ENCODE measurements around the gene NWD2.

Gene NWD2

DNA sequence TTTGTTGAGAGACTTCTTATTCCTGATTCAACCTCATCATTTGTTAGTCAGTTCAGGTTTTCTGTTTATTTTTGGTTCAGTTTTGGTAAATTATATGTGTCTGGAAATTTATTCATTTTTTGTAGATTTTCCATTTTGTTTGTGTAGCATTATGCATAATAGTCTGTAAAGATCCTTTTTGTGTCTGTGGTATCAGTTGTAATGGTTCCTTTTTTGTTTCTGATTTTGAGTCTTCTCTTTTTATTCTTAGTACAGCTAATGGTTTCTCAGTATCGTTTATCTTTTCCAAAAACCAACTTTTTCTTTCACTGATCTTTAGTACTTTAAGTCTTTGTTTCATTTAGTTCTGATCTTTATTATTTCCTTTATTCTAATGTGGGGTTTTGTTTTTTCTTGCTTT, 61.4 kb downstream of the NWD2 start:
- DNase-seq: no peak

DNA sequence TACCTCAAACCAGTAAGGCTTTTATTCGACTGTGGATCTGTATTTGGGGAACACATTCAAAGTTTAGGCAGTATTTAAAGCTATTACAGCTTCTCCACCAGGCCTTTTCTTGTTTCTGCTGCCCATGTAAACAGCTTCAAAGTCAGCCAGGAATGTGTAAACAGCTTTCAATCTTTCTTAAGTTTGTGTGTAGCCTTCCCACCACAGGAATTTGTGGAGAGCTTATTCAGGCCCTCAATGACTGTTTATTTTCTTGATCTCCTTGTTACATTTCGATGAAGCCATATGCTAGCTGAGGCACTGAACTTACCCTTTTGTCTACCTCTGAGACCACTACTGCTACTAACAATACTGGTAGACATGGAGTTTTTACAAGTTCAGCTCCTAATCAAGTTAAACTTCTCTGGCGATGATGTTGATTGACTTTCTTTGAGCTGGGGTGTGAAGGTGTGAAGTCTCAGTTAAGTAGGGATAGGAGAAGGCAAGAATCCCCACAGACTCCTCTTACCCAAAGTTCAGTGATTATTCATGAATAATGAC, 72.6 kb downstream of the NWD2 start:
- no peak for DNase-seq

DNA sequence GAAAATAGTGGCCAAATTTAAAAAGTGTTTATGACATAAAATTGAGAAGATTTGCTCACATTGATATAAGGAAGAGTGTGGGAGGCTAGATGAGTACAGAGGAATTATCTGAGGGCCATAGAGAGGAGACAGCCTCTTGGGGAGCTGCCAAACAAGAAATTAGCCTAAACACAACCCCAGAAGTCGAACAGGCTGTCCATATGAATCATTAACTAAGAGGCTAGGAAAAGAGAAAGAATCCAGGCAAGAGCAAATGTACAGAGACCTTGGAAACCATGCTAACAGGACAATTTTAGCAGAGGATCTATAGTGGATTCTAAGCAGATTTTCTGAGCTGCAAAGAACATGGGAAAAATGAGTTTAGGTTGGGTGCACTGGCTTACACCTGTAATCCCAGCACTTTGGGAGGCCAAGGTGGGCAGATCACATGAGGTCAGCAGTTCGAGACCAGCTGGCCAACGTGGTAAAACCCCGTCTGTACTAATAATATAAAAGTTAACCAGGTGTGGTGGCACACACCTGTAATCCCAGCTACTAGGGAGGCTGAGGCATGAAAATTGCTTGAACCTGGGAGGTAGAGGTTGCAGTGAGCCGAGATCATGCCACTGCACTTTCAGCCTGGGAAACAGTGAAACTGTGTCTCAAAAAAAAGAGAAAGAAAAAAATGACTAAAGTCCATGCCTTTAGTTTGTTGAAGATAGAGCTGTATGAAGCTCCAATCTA, 76.1 kb downstream of the NWD2 start:
- DNase-seq: no peak

DNA sequence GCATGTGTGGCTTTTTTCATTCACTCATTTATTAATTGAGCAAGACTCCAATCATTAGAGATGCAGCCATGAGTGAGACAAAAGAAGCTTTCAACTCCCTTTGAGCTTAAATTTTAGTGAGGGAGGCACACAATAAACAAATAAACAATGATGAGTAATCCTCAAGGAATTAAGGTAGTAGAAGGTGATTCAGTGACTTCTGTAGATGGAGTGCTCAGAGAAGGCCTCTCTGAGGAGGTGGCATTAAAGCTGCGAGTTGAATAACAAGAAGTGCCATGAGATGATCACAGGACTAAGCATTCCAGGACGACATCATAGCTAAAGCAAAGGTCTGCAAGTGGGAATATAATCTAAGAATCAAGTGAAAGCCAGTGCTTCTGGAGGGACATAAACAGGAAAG, 77.6 kb downstream of the NWD2 start:
- no peak for DNase-seq

DNA sequence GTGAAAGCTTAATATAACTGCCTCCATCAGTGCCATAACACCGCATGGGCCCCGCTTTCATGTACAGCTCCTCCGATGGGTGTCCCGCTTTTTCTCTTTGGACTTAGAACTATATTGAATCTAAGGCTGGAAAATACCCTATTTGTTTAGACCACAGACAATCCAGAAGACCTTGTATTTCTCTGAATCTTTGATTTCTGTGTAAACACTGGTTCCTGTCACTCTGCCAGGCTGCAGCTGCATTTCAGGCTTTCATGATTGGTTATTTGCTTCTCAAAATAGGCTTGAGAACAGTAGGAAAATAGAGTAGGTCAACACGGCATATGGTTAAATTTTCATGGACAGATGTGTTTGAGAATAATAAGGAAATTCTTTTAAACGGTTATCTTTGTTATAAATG, 80.0 kb downstream of the NWD2 start:
- DNase-seq: no peak

DNA sequence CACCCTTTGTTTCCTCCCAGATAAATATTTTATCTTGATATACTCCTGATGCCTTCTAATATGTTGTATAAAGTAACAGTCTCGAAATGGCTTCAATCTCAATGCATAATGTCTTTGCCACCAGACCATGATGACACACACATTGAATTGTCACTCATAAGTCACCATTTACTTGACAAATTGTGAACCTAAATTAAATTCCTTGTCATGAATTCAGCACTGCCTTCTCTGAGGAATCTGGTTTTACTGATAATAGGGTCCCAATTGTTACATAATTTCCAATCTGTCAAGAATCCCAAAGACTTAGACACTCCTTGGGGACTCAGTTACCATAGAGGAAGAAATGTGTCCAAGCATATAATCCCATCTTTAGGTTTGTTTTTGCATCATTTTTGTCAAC, 82.3 kb downstream of the NWD2 start:
- DNase-seq: no peak

DNA sequence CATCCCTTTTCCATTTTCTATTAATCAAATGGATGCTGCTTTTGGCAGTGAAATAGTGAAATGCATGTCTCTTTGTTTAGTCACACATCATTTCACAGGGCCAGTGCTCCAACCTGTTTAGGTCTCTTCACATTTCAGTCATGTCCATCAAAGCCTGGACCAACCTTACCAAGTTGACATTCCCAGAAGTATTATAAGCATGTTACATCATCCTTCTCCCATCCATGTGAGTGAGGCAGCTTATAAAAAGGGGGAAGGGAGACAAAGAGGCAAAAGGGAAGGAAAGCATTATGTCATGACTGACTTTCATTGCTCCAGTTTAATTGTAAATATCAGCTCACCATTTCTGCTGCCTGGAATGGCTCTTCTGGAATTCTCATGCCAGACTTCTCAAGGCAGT, 94.4 kb downstream of the NWD2 start:
- no peak for DNase-seq

DNA sequence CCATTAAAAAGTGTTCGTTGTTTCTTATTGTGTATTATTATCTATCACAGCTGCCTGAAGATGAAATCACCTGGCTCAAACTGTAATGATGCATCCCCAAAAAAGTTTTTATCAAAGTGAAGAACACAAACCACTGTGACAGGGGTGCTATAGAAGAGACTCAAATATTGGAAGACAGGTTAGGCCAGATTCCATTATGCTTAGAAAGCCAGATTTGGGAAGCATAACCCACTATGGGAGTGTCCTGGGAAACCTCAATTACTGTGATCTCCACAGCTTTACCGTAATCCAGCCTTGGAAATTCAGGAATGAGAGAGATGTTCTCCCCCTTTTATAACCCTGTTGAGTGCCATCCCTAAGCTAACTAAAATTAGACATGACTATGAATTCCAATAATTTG, 114.2 kb downstream of the NWD2 start:
- DNase-seq: no peak

DNA sequence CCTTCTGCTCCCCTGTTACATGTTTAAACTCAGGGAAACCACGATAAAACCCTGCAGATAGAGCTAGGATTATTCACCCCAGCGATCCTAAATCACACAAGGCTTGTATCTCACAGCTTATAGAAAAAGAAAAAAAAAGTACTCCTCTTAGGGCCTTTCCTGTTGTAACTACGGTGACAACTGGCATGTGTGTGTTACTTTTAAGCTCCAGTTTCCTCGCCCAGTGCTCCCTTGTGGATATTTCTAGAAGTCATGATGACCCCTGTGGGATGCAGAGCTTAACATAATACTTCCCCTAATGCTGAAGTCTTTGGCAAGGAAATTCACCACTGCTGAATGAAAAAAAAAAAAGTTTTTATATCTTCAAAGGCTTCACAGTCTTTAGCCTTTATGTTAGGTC, 114.7 kb downstream of the NWD2 start:
- DNase-seq: no peak

DNA sequence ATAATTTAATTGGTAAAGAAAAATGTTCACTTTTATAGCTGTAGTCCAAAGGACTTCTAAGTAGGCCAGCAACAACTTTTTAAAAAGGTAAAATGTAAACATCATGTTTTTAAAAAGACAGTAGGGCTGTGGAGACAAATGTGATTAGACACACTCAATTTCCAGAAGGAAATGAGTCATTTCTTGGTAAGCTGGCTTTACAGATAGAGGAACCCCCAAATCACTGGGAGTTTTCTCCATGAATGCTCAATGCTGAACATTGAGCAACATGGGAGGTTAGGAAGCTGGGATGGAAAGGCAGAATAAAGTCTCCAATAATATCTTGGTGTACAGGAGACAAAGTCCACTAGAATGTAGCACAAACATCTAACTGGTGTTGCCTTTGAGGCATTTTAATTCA, 121.3 kb downstream of the NWD2 start:
- no peak for DNase-seq

DNA sequence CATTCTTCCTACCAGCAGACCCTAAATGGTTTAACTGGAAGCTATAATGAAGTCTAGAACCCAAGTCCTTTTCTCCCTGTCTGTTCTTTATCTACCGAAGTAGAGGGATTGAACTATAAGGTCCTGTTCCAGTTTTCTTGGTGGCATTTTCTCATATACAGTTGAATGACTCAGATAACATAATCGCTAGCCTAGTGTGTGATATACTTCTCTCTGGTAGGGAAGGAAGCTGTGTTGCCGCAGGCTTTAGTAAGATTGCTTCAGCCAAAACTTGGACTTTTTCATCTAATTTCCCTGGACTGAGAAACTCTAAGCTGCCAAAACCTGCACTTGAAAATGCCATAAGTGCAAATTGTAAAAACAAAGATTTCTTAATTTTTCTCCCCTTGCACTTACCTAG, 123.4 kb downstream of the NWD2 start:
- no peak for DNase-seq

DNA sequence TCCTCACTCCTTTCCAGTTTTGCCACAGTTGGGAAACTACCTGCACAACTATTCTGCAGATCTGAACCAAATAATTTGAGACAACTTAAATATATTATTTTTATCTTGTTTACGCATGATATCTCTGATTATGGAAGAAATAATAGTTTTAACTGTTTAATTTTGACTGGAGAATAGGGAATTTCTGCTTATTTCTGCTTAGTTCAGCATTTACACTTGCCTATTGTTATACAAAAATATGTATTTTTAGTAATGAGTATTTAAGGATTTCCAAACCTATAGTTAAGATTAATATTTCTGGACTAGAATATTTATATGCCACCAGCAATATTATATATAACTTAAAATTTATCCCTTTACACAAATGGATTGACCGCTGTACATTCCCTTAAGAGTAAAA, 125.5 kb downstream of the NWD2 start:
- no peak for DNase-seq

DNA sequence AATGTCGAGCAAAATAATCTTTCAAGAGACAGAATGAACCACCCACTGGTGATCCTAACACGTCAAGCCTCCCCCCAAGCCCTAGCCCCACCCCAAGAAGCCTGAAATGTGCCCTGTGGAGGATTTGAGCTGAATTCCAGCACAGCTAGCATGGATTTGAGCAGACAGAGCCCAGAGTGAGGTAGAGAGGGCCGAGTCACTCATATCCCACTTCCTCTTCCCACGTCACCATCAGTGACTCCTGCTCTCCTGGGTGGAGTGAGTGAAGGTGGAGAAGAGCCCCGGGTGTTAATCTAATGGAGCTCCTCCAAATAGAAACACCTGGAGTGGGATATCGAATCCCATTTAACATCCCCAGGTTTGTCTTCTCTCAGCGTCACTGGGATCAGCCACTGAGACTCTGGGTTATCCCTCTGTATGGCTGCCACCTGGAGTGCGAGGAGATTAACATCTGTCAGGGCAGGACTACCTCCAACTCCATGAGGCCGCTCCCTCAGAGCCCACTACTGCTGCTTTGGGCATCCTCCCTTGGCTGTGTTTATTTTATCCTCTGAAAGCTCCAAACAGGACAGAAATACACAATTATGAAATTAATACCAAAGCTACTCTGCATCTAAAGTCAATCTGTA, 136.6 kb downstream of the NWD2 start:
- DNase-seq: no peak

DNA sequence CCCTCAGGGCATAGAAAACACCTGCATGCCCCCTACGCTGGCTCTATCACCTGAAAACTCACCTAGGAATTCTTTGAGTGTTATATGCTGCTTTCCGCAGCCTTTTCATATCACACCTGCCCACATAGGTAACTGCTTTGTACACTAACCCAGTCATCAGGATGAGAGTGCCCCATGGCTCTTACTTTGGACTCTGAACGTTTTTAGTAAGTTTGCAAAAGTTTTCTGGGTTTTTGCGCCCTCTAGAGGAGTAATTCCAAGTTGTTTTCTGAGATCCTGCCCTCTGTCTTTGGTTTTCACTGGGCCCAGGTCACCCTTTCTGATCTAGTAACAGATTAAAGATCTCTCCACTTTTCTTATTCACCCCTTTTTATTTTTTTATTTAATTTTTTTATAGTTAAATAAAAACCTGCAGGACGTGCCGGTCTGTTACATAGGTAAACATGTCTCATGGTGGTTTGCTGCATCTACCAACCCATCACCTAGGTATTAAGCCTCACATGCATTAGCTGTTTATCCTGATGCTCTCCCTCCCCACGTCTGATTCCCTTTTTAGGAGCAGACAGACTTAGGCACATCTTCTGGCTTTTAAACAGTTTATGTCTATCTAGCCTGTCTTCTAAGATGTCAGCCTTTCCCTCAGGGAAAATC, 139.2 kb downstream of the NWD2 start:
- DNase-seq: no peak

DNA sequence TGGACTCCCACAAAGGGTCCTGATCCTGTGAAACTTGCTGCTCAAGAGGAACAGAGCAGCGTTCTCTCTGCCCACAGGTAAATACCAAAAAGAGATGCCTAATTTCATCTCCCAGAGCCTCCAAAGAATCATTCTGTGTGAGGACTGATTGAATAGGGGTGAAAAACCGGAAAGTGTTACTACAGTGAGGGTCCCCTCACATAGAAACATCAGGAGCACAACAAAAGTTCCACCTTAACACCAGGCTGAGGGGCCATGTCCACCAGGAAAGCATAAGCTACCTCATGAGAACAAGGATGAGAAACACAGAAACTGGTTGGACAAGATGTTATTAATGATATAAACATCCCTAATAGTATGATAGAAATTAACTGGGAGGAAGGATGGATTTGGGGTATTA, 140.9 kb downstream of the NWD2 start:
- DNase-seq: no peak

DNA sequence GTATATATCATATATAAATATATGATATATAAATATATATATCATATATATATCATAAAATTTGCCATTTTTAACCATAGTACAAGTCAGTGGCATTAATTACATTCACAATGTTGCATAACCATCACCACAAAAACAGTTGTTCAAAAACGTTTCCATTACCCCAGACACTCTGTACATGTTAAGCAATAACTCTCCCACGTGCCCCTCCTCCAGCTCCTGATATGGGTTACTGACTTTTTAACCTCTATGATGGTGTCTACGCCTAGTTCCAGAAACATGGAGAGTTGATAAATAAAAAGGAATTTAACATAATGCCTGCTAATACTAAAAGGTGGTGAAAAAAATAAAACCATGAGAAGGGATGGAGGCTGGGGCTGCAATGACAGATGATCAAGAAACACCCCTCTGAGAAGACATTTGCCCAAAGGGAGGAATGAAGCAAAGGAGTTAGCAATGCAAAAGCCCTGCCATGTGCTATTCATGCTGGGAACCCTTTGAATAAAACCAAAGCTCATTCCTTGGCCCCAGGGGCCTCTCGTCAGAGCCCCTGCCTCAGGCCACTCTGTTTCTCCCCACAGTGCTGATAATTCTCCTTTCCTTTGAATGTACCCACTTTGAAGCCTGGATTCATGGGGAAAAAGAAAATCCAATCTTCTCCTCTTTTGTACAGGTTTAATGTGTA, 144.3 kb downstream of the NWD2 start:
- DNase-seq: no peak

DNA sequence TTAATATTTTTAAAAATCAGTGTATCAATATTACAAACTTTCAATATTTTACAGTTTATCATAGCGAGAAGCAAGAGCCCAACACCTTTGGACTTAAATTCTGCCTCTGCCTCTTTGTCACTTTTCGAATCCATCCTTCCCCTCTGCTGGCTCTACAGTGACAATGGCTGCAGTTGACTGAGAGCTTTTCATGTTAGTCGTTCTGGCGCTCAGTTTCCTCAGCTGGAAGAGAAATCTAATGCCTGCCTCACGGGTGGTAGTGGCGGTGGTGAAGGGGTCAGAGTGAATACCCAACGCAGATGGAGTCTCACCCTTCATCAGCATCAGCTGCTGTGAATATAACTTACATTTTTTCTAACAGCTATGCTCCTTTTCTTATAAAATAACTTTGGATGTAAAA, 144.8 kb downstream of the NWD2 start:
- no peak for DNase-seq

DNA sequence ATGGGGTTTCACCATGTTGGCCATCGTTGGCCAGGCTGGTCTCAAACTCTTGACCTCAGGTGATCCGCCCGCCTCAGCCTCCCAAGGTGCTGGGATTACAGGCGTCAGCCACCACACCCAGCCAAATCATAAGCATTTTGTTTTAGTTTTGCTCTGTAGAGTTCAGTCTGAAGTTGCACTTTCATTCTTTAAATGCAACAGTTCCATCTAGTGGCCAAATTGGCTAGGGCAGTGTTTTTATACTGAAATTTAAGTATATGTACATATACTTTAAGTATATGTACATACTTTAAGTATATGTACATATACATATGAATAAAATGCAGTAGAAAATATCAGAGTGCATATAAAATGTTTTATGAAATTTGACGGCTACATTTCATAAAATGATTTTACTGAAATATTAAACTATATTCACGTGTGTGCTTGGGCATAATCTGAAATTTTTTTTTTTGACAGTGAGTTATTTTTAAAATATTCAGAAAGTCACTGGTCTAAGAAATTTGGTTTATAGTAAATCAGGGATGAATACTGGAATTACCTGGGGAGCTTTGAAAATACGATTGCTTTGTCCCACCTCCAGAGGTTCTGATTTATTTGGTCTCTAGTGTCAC, 145.5 kb downstream of the NWD2 start:
- no peak for DNase-seq

DNA sequence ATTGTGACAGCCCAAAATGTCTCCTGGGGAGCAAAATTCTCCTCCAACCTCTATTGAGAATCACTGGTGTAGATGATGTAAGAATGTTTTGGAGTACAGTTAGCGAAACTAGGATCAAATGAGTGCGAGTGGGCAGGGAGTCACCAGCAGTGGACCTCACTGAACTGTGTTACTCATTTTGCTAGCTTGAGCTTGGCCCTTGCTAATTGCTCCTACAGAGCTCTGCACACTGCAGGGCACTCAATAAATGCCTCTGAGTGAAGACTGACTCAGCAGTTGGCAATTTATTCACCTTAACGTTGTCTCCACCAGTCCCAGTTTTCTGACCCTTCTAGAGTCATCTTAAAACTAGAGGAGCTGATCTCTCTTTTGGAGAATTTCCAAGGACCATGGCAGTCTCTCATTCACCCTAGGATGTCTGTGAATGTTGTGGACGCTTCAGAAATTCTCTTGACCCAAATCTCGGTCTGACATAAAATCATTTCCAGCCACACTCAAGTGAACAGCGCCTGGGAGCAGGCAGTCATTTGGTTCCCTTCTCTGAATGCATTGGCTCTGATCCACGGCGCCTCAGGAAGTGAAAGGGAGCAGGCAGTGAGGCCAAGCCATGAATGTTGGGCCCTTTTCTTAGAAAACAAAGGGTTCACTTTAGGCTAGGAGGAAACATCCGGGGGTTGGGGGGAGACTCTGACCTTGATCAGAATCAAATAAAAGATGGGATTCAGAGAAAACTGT, 148.1 kb downstream of the NWD2 start:
- DNase-seq: no peak

DNA sequence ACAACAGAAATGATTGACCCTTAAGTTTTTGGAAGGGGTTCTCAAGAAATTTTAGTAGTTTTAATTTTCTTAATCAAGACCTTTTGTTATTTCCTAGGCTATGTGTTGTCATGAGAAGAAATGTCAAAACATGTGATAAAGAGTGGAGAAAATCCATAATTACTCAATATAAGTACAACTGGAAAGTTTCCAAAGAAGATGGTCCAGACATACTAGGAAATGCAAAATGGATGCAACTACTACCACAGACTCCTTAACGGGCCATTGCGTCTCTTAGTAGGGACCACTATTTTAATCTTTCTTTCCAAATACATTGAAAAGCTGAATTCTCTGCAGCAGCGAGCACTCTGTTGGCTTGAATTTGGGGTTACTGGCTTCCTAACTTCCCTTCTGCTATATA, 148.8 kb downstream of the NWD2 start:
- no peak for DNase-seq

DNA sequence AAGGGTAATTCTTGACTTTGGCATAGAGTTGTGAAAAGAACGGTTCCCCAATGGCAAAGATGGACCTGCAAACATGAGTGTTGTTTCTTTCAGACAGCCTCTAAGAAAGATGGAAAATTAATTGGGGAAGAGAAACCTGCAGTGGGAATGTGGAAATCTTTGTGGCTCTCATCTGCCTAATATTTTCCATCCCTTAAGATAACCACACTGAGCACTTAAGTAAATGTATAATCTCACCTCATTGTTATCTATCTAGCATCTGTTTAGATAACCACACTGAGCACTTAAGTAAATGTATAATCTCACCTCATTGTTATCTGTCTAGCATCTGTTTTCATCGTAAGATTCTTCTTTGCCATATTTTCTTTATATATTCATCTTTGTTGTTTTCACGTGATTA, 149.3 kb downstream of the NWD2 start:
- DNase-seq: no peak

DNA sequence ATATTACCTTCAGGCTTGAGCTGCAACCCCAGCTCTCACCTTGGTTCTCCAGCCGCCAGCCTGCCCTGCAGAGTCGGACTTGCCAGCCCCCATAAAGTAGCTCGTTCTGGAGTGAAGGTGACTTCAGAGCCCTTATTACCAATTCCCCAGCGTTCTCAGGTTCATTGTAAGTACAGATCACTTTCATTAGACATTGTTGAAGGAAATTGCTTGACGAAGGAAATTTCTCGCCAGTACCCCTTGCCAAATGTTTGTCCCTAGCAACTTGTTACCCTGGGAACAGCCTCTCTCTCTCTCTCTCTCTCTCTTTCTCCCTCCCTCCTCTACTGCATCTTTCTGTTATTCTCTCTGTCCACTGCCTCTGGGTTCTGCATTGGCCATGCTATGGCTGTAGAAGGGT, 153.0 kb downstream of the NWD2 start:
- DNase-seq: no peak

Data from activated T-cell treated with anti-CD3 and anti-CD28 coated beads, Interleukin-2, amount 50 U/mL, for 1 hour (primary cell).